Measurements from ENCODE around the gene LRRC41.
"Not testable (repeated sequence)": the region's sequence is repeated elsewhere in the genome, so short reads cannot be mapped to it uniquely, and the experiment has no call there.

DNA sequence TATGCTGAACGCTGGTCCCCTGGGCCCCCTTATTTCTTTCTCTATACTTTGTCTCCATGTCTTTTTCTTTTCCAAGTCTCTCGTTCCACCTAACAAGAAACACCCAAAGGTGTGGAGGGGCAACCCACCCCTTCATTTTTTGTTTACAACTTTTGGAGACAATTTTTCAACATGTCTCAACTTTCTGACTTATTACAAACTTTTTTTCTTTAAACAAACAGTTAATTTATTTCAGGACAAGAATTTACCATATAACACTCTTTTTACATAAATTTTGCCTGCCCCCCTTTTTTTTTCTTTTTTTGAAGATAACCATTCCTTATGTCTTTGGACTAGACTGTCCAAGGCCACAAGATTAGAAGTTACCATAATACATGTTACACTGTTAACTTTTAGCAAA, 27.0 kb upstream of the LRRC41 start:
- TF ChIP-seq, protein P1, sequence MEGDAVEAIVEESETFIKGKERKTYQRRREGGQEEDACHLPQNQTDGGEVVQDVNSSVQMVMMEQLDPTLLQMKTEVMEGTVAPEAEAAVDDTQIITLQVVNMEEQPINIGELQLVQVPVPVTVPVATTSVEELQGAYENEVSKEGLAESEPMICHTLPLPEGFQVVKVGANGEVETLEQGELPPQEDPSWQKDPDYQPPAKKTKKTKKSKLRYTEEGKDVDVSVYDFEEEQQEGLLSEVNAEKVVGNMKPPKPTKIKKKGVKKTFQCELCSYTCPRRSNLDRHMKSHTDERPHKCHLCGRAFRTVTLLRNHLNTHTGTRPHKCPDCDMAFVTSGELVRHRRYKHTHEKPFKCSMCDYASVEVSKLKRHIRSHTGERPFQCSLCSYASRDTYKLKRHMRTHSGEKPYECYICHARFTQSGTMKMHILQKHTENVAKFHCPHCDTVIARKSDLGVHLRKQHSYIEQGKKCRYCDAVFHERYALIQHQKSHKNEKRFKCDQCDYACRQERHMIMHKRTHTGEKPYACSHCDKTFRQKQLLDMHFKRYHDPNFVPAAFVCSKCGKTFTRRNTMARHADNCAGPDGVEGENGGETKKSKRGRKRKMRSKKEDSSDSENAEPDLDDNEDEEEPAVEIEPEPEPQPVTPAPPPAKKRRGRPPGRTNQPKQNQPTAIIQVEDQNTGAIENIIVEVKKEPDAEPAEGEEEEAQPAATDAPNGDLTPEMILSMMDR (IDR thresholded peaks at IDR 0.05) = not testable (repeated sequence)
- not testable (repeated sequence) for TF ChIP-seq POLR2AphosphoS5 (IDR thresholded peaks at IDR 0.05)
